BLaER1 (cell line): ENCODE measurements around the gene SMARCA2.

Source experiments
- H3K27ac ChIP-seq: shearing (Covaris generic); formaldehyde crosslinking; 2 replicates; pipeline ENCODE4 v1.8.1; 2022
- H3K27me3 ChIP-seq: shearing (Covaris generic); formaldehyde crosslinking; 2 replicates; pipeline ENCODE4 v1.8.1; 2022
- H3K36me3 ChIP-seq: shearing (Covaris generic); formaldehyde crosslinking; 2 replicates; pipeline ENCODE4 v1.8.1; 2022
- H3K4me1 ChIP-seq: shearing (Covaris generic); formaldehyde crosslinking; 2 replicates; pipeline ENCODE4 v1.8.1; 2022
- H3K4me2 ChIP-seq: shearing (Covaris generic); formaldehyde crosslinking; 2 replicates; pipeline ENCODE4 v1.8.1; 2022
- H3K4me3 ChIP-seq: shearing (Covaris generic); formaldehyde crosslinking; 2 replicates; pipeline ENCODE4 v1.8.1; 2022
- H3K9ac ChIP-seq: shearing (Covaris generic); formaldehyde crosslinking; 2 replicates; pipeline ENCODE4 v1.8.1; 2022
- H3K9me3 ChIP-seq: shearing (Covaris generic); formaldehyde crosslinking; 2 replicates; pipeline ENCODE4 v1.8.1; 2022
- H4K20me1 ChIP-seq: shearing (Covaris generic); formaldehyde crosslinking; 2 replicates; pipeline ENCODE4 v1.8.1; 2022
- Cebpa-rat ChIP-seq: shearing (Covaris generic); IDR thresholded peaks from 2 replicates; pipeline ENCODE4 v1.8.1; 2022

The SMARCA2 gene

GRCh38 chr9:2023042-2023441, 7.9 kb downstream of the SMARCA2 start:
- Histone ChIP-seq H3K9me3 (no peaks in the 10 kb centered on the region), H3K4me2 (peak overlapping the region; percentile 55), H3K4me3 (no peak overlapping the region), H3K4me1 (peaks cover 90% of the 10 kb centered on the region), H3K27me3 (no peaks in the 10 kb centered on the region), H3K27ac (no peak overlapping the region), H3K9ac (no peak overlapping the region), H4K20me1 (peaks cover 100% of the 10 kb centered on the region), H3K36me3 (no peaks in the 10 kb centered on the region)
- TF ChIP-seq Cebpa-rat, result no peak

GRCh38 chr9:2023532-2023931, 8.4 kb downstream of the SMARCA2 start:
- Histone ChIP-seq H3K4me3 (no peak overlapping the region), H4K20me1 (peaks cover 100% of the 10 kb centered on the region), H3K4me1 (peaks cover 86% of the 10 kb centered on the region), H3K27me3 (no peaks in the 10 kb centered on the region), H3K27ac (no peak overlapping the region), H3K9me3 (no peaks in the 10 kb centered on the region), H3K4me2 (peak overlapping the region; percentile 55), H3K36me3 (no peaks in the 10 kb centered on the region), H3K9ac (no peak overlapping the region)
- TF ChIP-seq Cebpa-rat, result no peak

- no peak for TF ChIP-seq Cebpa-rat
- Histone ChIP-seq H3K9ac (no peak overlapping the region), H3K4me1 (peaks cover 70% of the 10 kb centered on the region), H3K9me3 (no peaks in the 10 kb centered on the region), H3K4me3 (no peak overlapping the region), H3K36me3 (peaks cover 13% of the 10 kb centered on the region), H3K27ac (no peak overlapping the region), H3K27me3 (no peaks in the 10 kb centered on the region), H4K20me1 (peaks cover 100% of the 10 kb centered on the region), H3K4me2 (peak overlapping the region; percentile 43)
Measured at GRCh38 chr9:2024888-2025782, 10.0 kb downstream of the SMARCA2 start.

- peaks cover 20% of the 10 kb centered on the region for H3K36me3 ChIP-seq
- peaks cover 61% of the 10 kb centered on the region for H3K4me1 ChIP-seq
- no peak overlapping the region for H3K27ac ChIP-seq
- peak overlapping the region; percentile 43 for H3K4me2 ChIP-seq
- no peak overlapping the region for H3K4me3 ChIP-seq
- no peak overlapping the region for H3K9ac ChIP-seq
- peaks cover 99% of the 10 kb centered on the region for H4K20me1 ChIP-seq
- no peak for TF ChIP-seq Cebpa-rat
- no peaks in the 10 kb centered on the region for H3K27me3 ChIP-seq
- H3K9me3 ChIP-seq, result no peaks in the 10 kb centered on the region
Measured at GRCh38 chr9:2026220-2026997, 11.3 kb downstream of the SMARCA2 start.

GRCh38 chr9:2027543-2028160, 12.5 kb downstream of the SMARCA2 start:
- no peaks in the 10 kb centered on the region for H3K9me3 ChIP-seq
- H3K36me3 ChIP-seq, result peaks cover 32% of the 10 kb centered on the region
- peaks cover 98% of the 10 kb centered on the region for H4K20me1 ChIP-seq
- no peak overlapping the region for H3K4me3 ChIP-seq
- H3K4me1 ChIP-seq, result peaks cover 49% of the 10 kb centered on the region
- no peaks in the 10 kb centered on the region for H3K27me3 ChIP-seq
- no peak for TF ChIP-seq Cebpa-rat
- H3K9ac ChIP-seq, result no peak overlapping the region
- H3K4me2 ChIP-seq, result no peak overlapping the region
- H3K27ac ChIP-seq, result no peak overlapping the region

- H4K20me1 ChIP-seq, result peaks cover 85% of the 10 kb centered on the region
- H3K9ac ChIP-seq, result no peak overlapping the region
- H3K9me3 ChIP-seq, result no peaks in the 10 kb centered on the region
- peaks cover 37% of the 10 kb centered on the region for H3K4me1 ChIP-seq
- no peak overlapping the region for H3K4me3 ChIP-seq
- no peaks in the 10 kb centered on the region for H3K27me3 ChIP-seq
- no peak for TF ChIP-seq Cebpa-rat
- H3K36me3 ChIP-seq, result peaks cover 44% of the 10 kb centered on the region
- H3K4me2 ChIP-seq, result no peak overlapping the region
- no peak overlapping the region for H3K27ac ChIP-seq
Measured at GRCh38 chr9:2028888-2029287, 13.7 kb downstream of the SMARCA2 start.

GRCh38 chr9:2029666-2030170, 14.6 kb downstream of the SMARCA2 start:
- H3K36me3 ChIP-seq, result peaks cover 53% of the 10 kb centered on the region
- TF ChIP-seq Cebpa-rat, result no peak
- no peak overlapping the region for H3K27ac ChIP-seq
- H3K4me2 ChIP-seq, result no peak overlapping the region
- H3K27me3 ChIP-seq, result no peaks in the 10 kb centered on the region
- no peaks in the 10 kb centered on the region for H3K9me3 ChIP-seq
- no peak overlapping the region for H3K9ac ChIP-seq
- peaks cover 28% of the 10 kb centered on the region for H3K4me1 ChIP-seq
- peaks cover 77% of the 10 kb centered on the region for H4K20me1 ChIP-seq
- H3K4me3 ChIP-seq, result no peak overlapping the region

GRCh38 chr9:2032234-2032633, 17.1 kb downstream of the SMARCA2 start:
- peaks cover 56% of the 10 kb centered on the region for H4K20me1 ChIP-seq
- TF ChIP-seq Cebpa-rat, result no peak
- H3K9ac ChIP-seq, result no peak overlapping the region
- H3K27me3 ChIP-seq, result no peaks in the 10 kb centered on the region
- no peak overlapping the region for H3K4me3 ChIP-seq
- no peak overlapping the region for H3K4me2 ChIP-seq
- H3K4me1 ChIP-seq, result peaks cover 3% of the 10 kb centered on the region; the same call in 1 of the 2 replicates
- H3K9me3 ChIP-seq, result no peaks in the 10 kb centered on the region
- H3K36me3 ChIP-seq, result peaks cover 72% of the 10 kb centered on the region
- H3K27ac ChIP-seq, result no peak overlapping the region

- Histone ChIP-seq H4K20me1 (peaks cover 21% of the 10 kb centered on the region), H3K27ac (no peak overlapping the region), H3K27me3 (no peaks in the 10 kb centered on the region), H3K9ac (no peak overlapping the region), H3K4me3 (no peak overlapping the region), H3K4me1 (peaks cover 7% of the 10 kb centered on the region; the same call in 1 of the 2 replicates), H3K36me3 (peaks cover 92% of the 10 kb centered on the region), H3K4me2 (no peak overlapping the region), H3K9me3 (0 out of 2 replicates have a peak, but pooled peaks cover 3% of the 10 kb centered on the region)
- no peak for TF ChIP-seq Cebpa-rat
Measured at GRCh38 chr9:2036844-2037243, 21.7 kb downstream of the SMARCA2 start.
